Measurements from ENCODE around the gene MIA2.

The MIA2 gene

DNA sequence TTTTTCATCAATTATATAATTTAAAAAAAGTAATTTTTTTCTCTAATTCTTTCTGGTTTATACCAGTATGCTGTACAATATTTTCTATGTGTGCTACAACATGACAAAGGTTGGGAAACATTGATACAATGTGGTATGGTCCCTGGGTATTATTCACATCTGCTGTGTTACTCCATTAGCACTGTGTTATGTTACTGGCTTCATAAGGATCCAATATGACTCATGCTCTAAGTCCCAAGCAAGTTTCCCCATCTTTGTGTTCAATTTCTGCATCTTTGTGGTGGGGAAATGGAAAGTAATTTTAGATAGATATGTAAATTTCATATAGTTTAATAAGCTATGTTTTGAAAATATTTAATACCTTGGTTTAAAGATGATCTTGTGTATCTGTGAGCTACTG, 162.7 kb downstream of the MIA2 start:
- no peak overlapping the region for H3K4me3 ChIP-seq (ENCODE audit: insufficient read depth in 1 of 2, low read depth in 1 of 2, low read length in 2 of 2)
- H2AFZ ChIP-seq (ENCODE audit: low read depth, low read length): no peak overlapping the region
- peak; percentile 15 for DNase-seq
- H2BK15ac ChIP-seq (ENCODE audit: low read depth, poor library complexity, severe bottlenecking): no peak overlapping the region
- H2BK120ac ChIP-seq (ENCODE audit: low read depth, low read length): no peak overlapping the region
- H3K23ac ChIP-seq (ENCODE audit: low read length in 2 of 2): no peak overlapping the region
- no peaks in the 10 kb centered on the region for H3K4me1 ChIP-seq (ENCODE audit: control insufficient read depth, insufficient read depth, low read depth, low read length)
- no peak overlapping the region for H3K27ac ChIP-seq (ENCODE audit: low read length, poor library complexity, severe bottlenecking)
- H3K14ac ChIP-seq (ENCODE audit: low read length in 2 of 2): no peak overlapping the region
- no peaks in the 10 kb centered on the region for H3K9me3 ChIP-seq (ENCODE audit: control insufficient read depth, low read length)
- H2BK5ac ChIP-seq (ENCODE audit: low read depth, low read length, poor library complexity, severe bottlenecking): no peak overlapping the region
- H3K27me3 ChIP-seq (ENCODE audit: control insufficient read depth in 1 of 2, insufficient read depth in 1 of 2, low read length in 2 of 2): no peaks in the 10 kb centered on the region
- H2AK5ac ChIP-seq (ENCODE audit: low read length, severe bottlenecking): no peak overlapping the region
- H3K9ac ChIP-seq (ENCODE audit: low read length): no peak overlapping the region
- H3K36me3 ChIP-seq (ENCODE audit: control insufficient read depth in 1 of 2, insufficient read depth in 2 of 2, low read depth in 1 of 2, low read length in 2 of 2): peaks cover 6 to 71% of the 10 kb centered on the region in 2 experiments
- no peak overlapping the region for H3K4ac ChIP-seq (ENCODE audit: low read depth in 1 of 2, low read length in 2 of 2)
- no peak overlapping the region for H3K18ac ChIP-seq (ENCODE audit: low read depth in 1 of 2, low read length in 2 of 2)
- H2BK12ac ChIP-seq (ENCODE audit: low read length in 2 of 2): no peak overlapping the region
- peaks cover 4% of the 10 kb centered on the region for H3K79me1 ChIP-seq (replicated peaks; ENCODE audit: low read length, poor library complexity, severe bottlenecking)
- H4K8ac ChIP-seq (ENCODE audit: low read length): no peak overlapping the region
- no peak overlapping the region for H4K91ac ChIP-seq (ENCODE audit: low read length)
- H3K4me2 ChIP-seq (ENCODE audit: low read length, poor library complexity, severe bottlenecking): no peak overlapping the region

DNA sequence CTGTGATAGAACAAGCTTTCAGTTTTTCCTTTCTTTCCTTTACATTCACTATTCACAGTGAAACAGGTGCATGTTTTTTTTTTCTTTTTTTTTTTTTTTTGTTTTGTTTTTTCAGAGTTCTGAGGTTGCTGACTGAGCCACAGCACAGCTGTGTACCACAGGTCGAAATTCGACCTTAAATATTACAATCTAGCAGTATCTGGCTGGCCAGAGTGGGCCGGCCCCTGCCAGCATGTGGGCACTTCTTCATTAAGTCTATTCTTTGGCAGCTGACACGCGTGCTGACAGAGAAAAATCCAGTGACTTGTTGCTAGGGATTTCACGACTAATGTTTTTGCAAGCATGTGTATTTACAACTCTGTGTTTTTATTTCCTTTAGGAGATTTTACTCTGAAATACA, 164.7 kb downstream of the MIA2 start:
- DNase-seq: no peak
- H3K23ac ChIP-seq (ENCODE audit: low read length in 2 of 2): no peak overlapping the region
- H3K4me1 ChIP-seq (ENCODE audit: control insufficient read depth, insufficient read depth, low read depth, low read length): no peaks in the 10 kb centered on the region
- H3K4me3 ChIP-seq (ENCODE audit: insufficient read depth in 1 of 2, low read depth in 1 of 2, low read length in 2 of 2): no peak overlapping the region
- WGBS: 98% methylated on average over 5 of the region's 6 CpGs
- H2BK120ac ChIP-seq (ENCODE audit: low read depth, low read length): no peak overlapping the region
- H3K27me3 ChIP-seq (ENCODE audit: control insufficient read depth in 1 of 2, insufficient read depth in 1 of 2, low read length in 2 of 2): no peaks in the 10 kb centered on the region
- H3K27ac ChIP-seq (ENCODE audit: low read length, poor library complexity, severe bottlenecking): no peak overlapping the region
- no peak overlapping the region for H2AK5ac ChIP-seq (ENCODE audit: low read length, severe bottlenecking)
- H3K9me3 ChIP-seq (ENCODE audit: control insufficient read depth, low read length): no peaks in the 10 kb centered on the region
- H3K9ac ChIP-seq (ENCODE audit: low read length): no peak overlapping the region
- peaks cover 6 to 71% of the 10 kb centered on the region in 2 experiments for H3K36me3 ChIP-seq (ENCODE audit: control insufficient read depth in 1 of 2, insufficient read depth in 2 of 2, low read depth in 1 of 2, low read length in 2 of 2)
- H2BK15ac ChIP-seq (ENCODE audit: low read depth, poor library complexity, severe bottlenecking): no peak overlapping the region
- no peak overlapping the region for H2BK12ac ChIP-seq (ENCODE audit: low read length in 2 of 2)
- H2BK5ac ChIP-seq (ENCODE audit: low read depth, low read length, poor library complexity, severe bottlenecking): no peak overlapping the region
- H3K4ac ChIP-seq (ENCODE audit: low read depth in 1 of 2, low read length in 2 of 2): no peak overlapping the region
- no peak overlapping the region for H3K4me2 ChIP-seq (ENCODE audit: low read length, poor library complexity, severe bottlenecking)
- no peak overlapping the region for H3K18ac ChIP-seq (ENCODE audit: low read depth in 1 of 2, low read length in 2 of 2)
- no peak overlapping the region for H2AFZ ChIP-seq (ENCODE audit: low read depth, low read length)
- H4K91ac ChIP-seq (ENCODE audit: low read length): no peak overlapping the region
- peaks cover 8% of the 10 kb centered on the region for H3K79me1 ChIP-seq (replicated peaks; ENCODE audit: low read length, poor library complexity, severe bottlenecking)
- no peak overlapping the region for H4K8ac ChIP-seq (ENCODE audit: low read length)
- H3K14ac ChIP-seq (ENCODE audit: low read length in 2 of 2): no peak overlapping the region

DNA sequence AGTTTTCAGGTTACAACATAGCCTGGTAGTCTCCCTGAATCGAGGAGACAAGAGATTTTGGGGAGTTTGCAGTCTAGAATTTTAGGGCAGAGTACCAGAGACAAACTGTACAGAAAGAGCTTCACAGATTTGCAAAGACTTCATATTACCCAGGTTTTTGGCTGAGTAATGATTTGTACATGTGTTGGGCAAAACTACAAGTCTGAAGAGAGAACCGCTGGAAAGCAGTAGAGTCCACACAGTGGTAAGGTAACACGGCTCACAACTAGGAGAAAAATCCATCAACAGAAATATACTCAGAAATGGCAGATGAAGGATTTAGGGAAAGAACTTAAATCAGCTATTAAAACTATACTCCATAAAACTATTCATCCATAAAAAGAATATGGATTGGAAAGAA, 172.8 kb downstream of the MIA2 start:
- Histone ChIP-seq H3K27me3 (ENCODE audit: control insufficient read depth in 1 of 2, insufficient read depth in 1 of 2, low read length in 2 of 2) (no peaks in the 10 kb centered on the region), H3K36me3 (ENCODE audit: control insufficient read depth in 1 of 2, insufficient read depth in 2 of 2, low read depth in 1 of 2, low read length in 2 of 2) (peaks cover 0 to 2% of the 10 kb centered on the region in 2 experiments), H3K18ac (ENCODE audit: low read depth in 1 of 2, low read length in 2 of 2) (no peak overlapping the region), H2BK120ac (ENCODE audit: low read depth, low read length) (no peak overlapping the region), H3K23ac (ENCODE audit: low read length in 2 of 2) (no peak overlapping the region), H3K9me3 (ENCODE audit: control insufficient read depth, low read length) (no peaks in the 10 kb centered on the region), H2AFZ (ENCODE audit: low read depth, low read length) (no peak overlapping the region), H4K91ac (ENCODE audit: low read length) (no peak overlapping the region), H2BK15ac (ENCODE audit: low read depth, poor library complexity, severe bottlenecking) (no peak overlapping the region), H3K14ac (ENCODE audit: low read length in 2 of 2) (no peak overlapping the region), H3K27ac (ENCODE audit: low read length, poor library complexity, severe bottlenecking) (no peak overlapping the region), H3K4me2 (ENCODE audit: low read length, poor library complexity, severe bottlenecking) (no peak overlapping the region), H3K4ac (ENCODE audit: low read depth in 1 of 2, low read length in 2 of 2) (no peak overlapping the region), H3K4me3 (ENCODE audit: insufficient read depth in 1 of 2, low read depth in 1 of 2, low read length in 2 of 2) (no peak overlapping the region), H2AK5ac (ENCODE audit: low read length, severe bottlenecking) (no peak overlapping the region), H3K4me1 (ENCODE audit: control insufficient read depth, insufficient read depth, low read depth, low read length) (no peaks in the 10 kb centered on the region), H3K79me1 (replicated peaks; ENCODE audit: low read length, poor library complexity, severe bottlenecking) (peaks cover 15% of the 10 kb centered on the region), H3K9ac (ENCODE audit: low read length) (peak overlapping the region; percentile 6), H2BK12ac (ENCODE audit: low read length in 2 of 2) (no peak overlapping the region), H2BK5ac (ENCODE audit: low read depth, low read length, poor library complexity, severe bottlenecking) (no peak overlapping the region), H4K8ac (ENCODE audit: low read length) (no peak overlapping the region)
- whole genome bisulfite sequencing: 92% methylated on average over 2 of the region's 3 CpGs
- no peak for DNase-seq

DNA sequence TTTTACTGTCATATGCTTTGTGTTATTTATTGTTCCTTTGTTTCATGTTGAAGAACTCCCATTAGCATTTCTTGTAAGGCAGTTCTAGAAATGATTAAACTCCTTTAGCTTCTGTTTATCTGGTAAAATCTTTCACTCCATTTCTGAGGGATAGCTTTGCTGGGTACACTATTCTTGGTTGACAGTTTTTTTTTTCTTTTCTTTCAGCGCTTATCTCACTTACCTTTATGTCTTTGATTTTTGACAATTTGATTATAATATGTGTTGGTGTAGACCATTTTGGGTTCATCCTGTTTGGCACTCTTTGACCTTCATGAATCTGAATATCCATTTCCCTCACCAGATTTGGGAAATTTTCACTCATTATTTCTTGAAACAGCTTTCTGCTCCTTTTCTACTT, 182.4 kb downstream of the MIA2 start:
- DNase-seq: no peak
- Histone ChIP-seq H3K14ac (ENCODE audit: low read length in 2 of 2) (no peak overlapping the region), H2BK15ac (ENCODE audit: low read depth, poor library complexity, severe bottlenecking) (no peak overlapping the region), H3K36me3 (ENCODE audit: control insufficient read depth in 1 of 2, insufficient read depth in 2 of 2, low read depth in 1 of 2, low read length in 2 of 2) (peaks cover 0 to 11% of the 10 kb centered on the region in 2 experiments), H3K4me3 (ENCODE audit: insufficient read depth in 1 of 2, low read depth in 1 of 2, low read length in 2 of 2) (peak overlapping the region in 1 of 2 experiments; percentile 14), H3K27ac (ENCODE audit: low read length, poor library complexity, severe bottlenecking) (no peak overlapping the region), H2AFZ (ENCODE audit: low read depth, low read length) (no peak overlapping the region), H2AK5ac (ENCODE audit: low read length, severe bottlenecking) (no peak overlapping the region), H3K9me3 (ENCODE audit: control insufficient read depth, low read length) (peaks cover 38% of the 10 kb centered on the region), H3K4ac (ENCODE audit: low read depth in 1 of 2, low read length in 2 of 2) (no peak overlapping the region), H3K9ac (ENCODE audit: low read length) (no peak overlapping the region), H3K4me2 (ENCODE audit: low read length, poor library complexity, severe bottlenecking) (no peak overlapping the region), H3K18ac (ENCODE audit: low read depth in 1 of 2, low read length in 2 of 2) (no peak overlapping the region), H4K91ac (ENCODE audit: low read length) (no peak overlapping the region), H3K4me1 (ENCODE audit: control insufficient read depth, insufficient read depth, low read depth, low read length) (no peaks in the 10 kb centered on the region), H2BK5ac (ENCODE audit: low read depth, low read length, poor library complexity, severe bottlenecking) (no peak overlapping the region), H3K79me1 (replicated peaks; ENCODE audit: low read length, poor library complexity, severe bottlenecking) (peaks cover 19% of the 10 kb centered on the region), H3K27me3 (ENCODE audit: control insufficient read depth in 1 of 2, insufficient read depth in 1 of 2, low read length in 2 of 2) (no peaks in the 10 kb centered on the region), H3K23ac (ENCODE audit: low read length in 2 of 2) (no peak overlapping the region), H4K8ac (ENCODE audit: low read length) (no peak overlapping the region), H2BK120ac (ENCODE audit: low read depth, low read length) (no peak overlapping the region), H2BK12ac (ENCODE audit: low read length in 2 of 2) (no peak overlapping the region)
- WGBS: no CpG with 5 or more reads among the region's 1 CpG
